GM20431 (cell line): ENCODE measurements around the gene KEL.
"Not testable (repeated sequence)": the region's sequence is repeated elsewhere in the genome, so short reads cannot be mapped to it uniquely, and the experiment has no call there.

Source experiments
- in situ Hi-C: fragments of 300-500 bp; cut with MseI, MboI; formaldehyde crosslinking; loops from one replicate; pipeline ENCODE4 v1.15.0; 2020; ENCODE audit warnings: low sequenced_read_pairs; ENCODE audit not compliant: unreplicated experiment

The KEL gene

GRCh38 chr7:142961973-142962926 is at the start of gene KEL:
Gene KEL, minus strand, starts transcription at chr7:142962363. Its CDS starts 157 bp downstream, at chr7:142962206.
- in situ Hi-C loops = no loop called here

GRCh38 chr7:143008007-143008901 is 46.1 kb upstream of the KEL start:
- in situ Hi-C loops = loop anchor here (10.0 kb wide), 1 partner anchor 217 kb away; the partner anchor contains the start of gene TAS2R40

- in situ Hi-C loops = loop anchor here (10.0 kb wide), 1 partner anchor 219 kb away; the partner anchor contains the start of gene TAS2R40
Observed at GRCh38 chr7:143005632-143006260, 43.6 kb upstream of the KEL start.

GRCh38 chr7:143003393-143004051 is 41.4 kb upstream of the KEL start:
- in situ Hi-C loops = loop anchor here (10.0 kb wide), 1 partner anchor 221 kb away; the partner anchor contains the start of gene TAS2R40

- in situ Hi-C loops = loop anchor here (10.0 kb wide), 1 partner anchor 222 kb away; the partner anchor contains the start of gene TAS2R40
Observed at GRCh38 chr7:143002898-143003297, 40.7 kb upstream of the KEL start.

GRCh38 chr7:143002106-143002505 is 39.9 kb upstream of the KEL start:
- in situ Hi-C loops = loop anchor here (10.0 kb wide), 1 partner anchor 223 kb away; the partner anchor contains the start of gene TAS2R40

- in situ Hi-C loops = loop anchor here (10.0 kb wide), 1 partner anchor 224 kb away; the partner anchor contains the start of gene TAS2R40
Observed at GRCh38 chr7:143000648-143001047, 38.5 kb upstream of the KEL start.

GRCh38 chr7:142999793-143000192 is 37.6 kb upstream of the KEL start:
- in situ Hi-C loops = loop anchor here (10.0 kb wide), 1 partner anchor 225 kb away; the partner anchor contains the start of gene TAS2R40

GRCh38 chr7:142998966-142999365 is 36.8 kb upstream of the KEL start:
- in situ Hi-C loops = no loop called here

- in situ Hi-C loops = no loop called here
Observed at GRCh38 chr7:142997456-142997989, 35.4 kb upstream of the KEL start.

GRCh38 chr7:142992427-142992826 is 30.3 kb upstream of the KEL start:
- in situ Hi-C loops = no loop called here

- in situ Hi-C loops = no loop called here
Observed at GRCh38 chr7:142984297-142984696, 22.1 kb upstream of the KEL start.

GRCh38 chr7:142983825-142984224 is 21.7 kb upstream of the KEL start:
- in situ Hi-C loops = no loop called here

GRCh38 chr7:142978402-142978801 is 16.2 kb upstream of the KEL start:
- in situ Hi-C loops = not testable (repeated sequence)

GRCh38 chr7:142974626-142975025 is 12.5 kb upstream of the KEL start:
- in situ Hi-C loops = no loop called here

- in situ Hi-C loops = no loop called here
Observed at GRCh38 chr7:142969183-142969582, 7.0 kb upstream of the KEL start.

GRCh38 chr7:142968229-142968628 is 6.1 kb upstream of the KEL start:
- in situ Hi-C loops = no loop called here

- in situ Hi-C loops = no loop called here
Observed at GRCh38 chr7:142964502-142965246, 2.5 kb upstream of the KEL start.
